OCI-LY7 (cell line): ENCODE results near the gene TWF1. TPM values are rescaled to one million over a fixed set of nuclear protein-coding genes. Genes with fewer than 3 reads are reported as not detected.

Source experiments
- BruUV-seq: library from RNA; stranded (reverse); fragments of 400-500 nt; replicated peaks from 2 replicates; lab custom pipeline; 2021; lab: Mats Ljungman, UMichigan
- CTCF ChIA-PET: fragments of 300-600 bp; sonication (Branson Sonifier 250); formaldehyde crosslinking; loops from one replicate; lab custom pipeline; 2022; ENCODE audit warnings: antibody characterized with exemption; ENCODE audit not compliant: unreplicated experiment; lab: Charles Lee
- POLR2A ChIA-PET: fragments of 300-600 bp; sonication (Branson Sonifier 250); formaldehyde crosslinking; loops from one replicate; lab custom pipeline; 2022; ENCODE audit warnings: antibody characterized with exemption; lab: Charles Lee
- DNase-seq: peaks from one replicate; pipeline ENCODE4 v3.0.0-alpha.2; 2015; ENCODE audit warnings: low spot score
- H2AFZ ChIP-seq: fragments of 200-600 bp; sonication (generic), shearing (Covaris generic); 2 replicates; pipeline ENCODE4 v1.6.1; 2014; ENCODE audit warnings: mild to moderate bottlenecking, antibody characterized with exemption, low read length, moderate library complexity
- H3K27ac ChIP-seq: fragments of 200-600 bp; sonication (generic); 2 replicates; pipeline ENCODE4 v1.5.1; 2014; ENCODE audit warnings: mixed run types, low read depth, mild to moderate bottlenecking, moderate library complexity, low read length, inconsistent platforms; ENCODE audit not compliant: poor library complexity, severe bottlenecking
- H3K36me3 ChIP-seq: fragments of 200-600 bp; sonication (generic); 2 replicates; pipeline ENCODE4 v1.6.1; 2014; ENCODE audit warnings: mild to moderate bottlenecking, antibody characterized with exemption, low read length, moderate library complexity, mixed read lengths; ENCODE audit not compliant: insufficient read depth
- H3K4me1 ChIP-seq: fragments of 200-600 bp; sonication (generic); 2 replicates; pipeline ENCODE4 v1.5.1; 2014; ENCODE audit warnings: mild to moderate bottlenecking, low read length; ENCODE audit not compliant: insufficient read depth, poor library complexity, severe bottlenecking
- H3K4me2 ChIP-seq: fragments of 200-600 bp; sonication (generic); 2 replicates; pipeline ENCODE4 v1.6.1; 2014; ENCODE audit warnings: mild to moderate bottlenecking, low read length
- H3K4me3 ChIP-seq: fragments of 200-600 bp; sonication (generic); 2 replicates; pipeline ENCODE4 v1.5.1; 2014; ENCODE audit warnings: mild to moderate bottlenecking, low read depth, low read length; ENCODE audit not compliant: poor library complexity, severe bottlenecking
- H3K79me2 ChIP-seq: fragments of 200-600 bp; sonication (generic); 2 replicates; pipeline ENCODE4 v1.6.1; 2016; ENCODE audit warnings: low read depth, mild to moderate bottlenecking, low read length, moderate library complexity, mixed read lengths; ENCODE audit not compliant: insufficient read depth
- H3K9me2 ChIP-seq: fragments of 200-600 bp; sonication (generic); 2 replicates; pipeline ENCODE4 v1.6.1; 2016; ENCODE audit warnings: mild to moderate bottlenecking, low read length, mixed read lengths; ENCODE audit not compliant: insufficient read depth
- H3K9me3 ChIP-seq: fragments of 200-600 bp; sonication (generic); 2 replicates; pipeline ENCODE4 v1.6.1; 2014; ENCODE audit warnings: mild to moderate bottlenecking, mixed run types, low read length, mixed read lengths
- H4K20me1 ChIP-seq: fragments of 200-600 bp; sonication (generic); 2 replicates; pipeline ENCODE4 v1.6.1; 2014; ENCODE audit warnings: mild to moderate bottlenecking, antibody characterized with exemption, low read length, moderate library complexity, mixed read lengths; ENCODE audit not compliant: insufficient read depth
- EZH2phosphoT487 ChIP-seq: fragments of 200-600 bp; sonication (generic); IDR thresholded peaks from 2 replicates; pipeline ENCODE4 v1.6.1; 2018; ENCODE audit warnings: low read depth, borderline replicate concordance, mild to moderate bottlenecking, mixed run types, antibody characterized with exemption, low read length, moderate library complexity, mixed read lengths
- intact Hi-C: fragments of 100-400 bp; cut with micrococcal nuclease; formaldehyde crosslinking; loops from one replicate; pipeline ENCODE4 v1.10.0; 2022; ENCODE audit not compliant: unreplicated experiment
- total RNA-seq, 2 experiments: library from RNA; depleted of rRNA in 1 of 2; stranded (reverse); fragments of >200 nt in 1 of 2; shearing (Covaris generic) in 1 of 2; gene quantifications; 2 replicates each; pipeline ENCODE4 v1.2.3, GENCODE V29; 2014 to 2022
- TF ChIP-seq, protein P1 (sequence below): fragments of 200-600 bp; sonication (generic); conservative IDR thresholded peaks from 2 replicates; pipeline ENCODE4 v1.5.1; 2014; ENCODE audit warnings: mild to moderate bottlenecking, antibody characterized with exemption, low read length, moderate library complexity, mixed read lengths

TWF1 gene
- total RNA-seq, 2 experiments from 2014 or later: 26.1 to 29.4 TPM

DNA sequence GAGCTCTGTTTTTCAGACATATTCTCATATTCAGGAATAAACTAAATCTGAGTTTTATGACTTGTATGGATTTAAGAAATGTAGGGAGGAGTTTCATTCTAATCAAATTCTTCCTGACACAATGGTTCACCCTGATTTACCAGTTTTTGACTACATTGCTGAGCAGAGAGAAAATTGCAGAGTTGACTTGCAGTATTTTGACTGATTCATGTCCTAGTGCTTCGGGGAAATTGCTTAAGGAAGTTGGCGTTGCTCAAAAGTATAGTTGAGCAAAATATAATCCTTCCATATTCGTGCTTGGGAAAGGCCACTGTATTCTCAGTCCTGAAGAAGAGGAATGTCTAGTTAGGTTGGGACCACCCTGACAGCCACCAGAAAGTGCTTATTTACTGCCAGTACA lies 1.3 kb upstream of the TWF1 start:
- CTCF ChIA-PET: no interaction called here
- Histone ChIP-seq H3K4me2 (peak overlapping the region; percentile 95), H3K27ac (peak overlapping the region; percentile 90), H3K36me3 (peaks cover 18% of the 10 kb centered on the region), H3K4me3 (peak overlapping the region; percentile 92), H3K9me3 (no peaks in the 10 kb centered on the region), H3K9me2 (no peaks in the 10 kb centered on the region), H2AFZ (peak overlapping the region; percentile 92; the same call in 1 of the 2 replicates), H4K20me1 (peaks cover 20% of the 10 kb centered on the region; the same call in 1 of the 2 replicates), H3K79me2 (peaks cover 45% of the 10 kb centered on the region), H3K4me1 (peaks cover 36% of the 10 kb centered on the region)
- POLR2A ChIA-PET: interaction anchor here (0.6 to 4.5 kb wide), 13 partner anchors 9 to 1034 kb away, joined by 3 to 42 read pairs (median 4); partner anchors contain the start of genes IRAK4, PUS7L and TMEM117
- no peak for DNase-seq
- no TSS peak for BruUV-seq
- intact Hi-C loops: no loop called here
- TF ChIP-seq, protein P1, sequence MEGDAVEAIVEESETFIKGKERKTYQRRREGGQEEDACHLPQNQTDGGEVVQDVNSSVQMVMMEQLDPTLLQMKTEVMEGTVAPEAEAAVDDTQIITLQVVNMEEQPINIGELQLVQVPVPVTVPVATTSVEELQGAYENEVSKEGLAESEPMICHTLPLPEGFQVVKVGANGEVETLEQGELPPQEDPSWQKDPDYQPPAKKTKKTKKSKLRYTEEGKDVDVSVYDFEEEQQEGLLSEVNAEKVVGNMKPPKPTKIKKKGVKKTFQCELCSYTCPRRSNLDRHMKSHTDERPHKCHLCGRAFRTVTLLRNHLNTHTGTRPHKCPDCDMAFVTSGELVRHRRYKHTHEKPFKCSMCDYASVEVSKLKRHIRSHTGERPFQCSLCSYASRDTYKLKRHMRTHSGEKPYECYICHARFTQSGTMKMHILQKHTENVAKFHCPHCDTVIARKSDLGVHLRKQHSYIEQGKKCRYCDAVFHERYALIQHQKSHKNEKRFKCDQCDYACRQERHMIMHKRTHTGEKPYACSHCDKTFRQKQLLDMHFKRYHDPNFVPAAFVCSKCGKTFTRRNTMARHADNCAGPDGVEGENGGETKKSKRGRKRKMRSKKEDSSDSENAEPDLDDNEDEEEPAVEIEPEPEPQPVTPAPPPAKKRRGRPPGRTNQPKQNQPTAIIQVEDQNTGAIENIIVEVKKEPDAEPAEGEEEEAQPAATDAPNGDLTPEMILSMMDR: no peak
- no peak for TF ChIP-seq EZH2phosphoT487

DNA sequence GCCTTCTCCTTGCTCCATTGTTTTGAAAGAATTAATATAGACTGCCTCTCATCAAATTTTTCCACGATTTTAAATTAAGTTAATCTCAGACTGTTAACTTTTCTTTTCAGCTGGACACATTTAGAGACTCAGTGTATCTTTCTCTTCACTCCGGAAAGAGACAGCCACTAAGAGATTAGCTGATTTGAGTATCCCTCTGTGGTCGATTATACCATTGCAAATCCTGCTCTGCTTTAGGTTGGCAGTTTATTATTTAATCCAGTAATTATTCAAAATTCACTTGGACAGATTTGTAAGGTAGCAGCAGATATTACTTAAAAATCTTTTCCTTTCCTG lies 588 bp upstream of the TWF1 start:
- TF ChIP-seq EZH2phosphoT487: no peak
- TF ChIP-seq, protein P1: no peak
- peak overlapping the region; percentile 90 for H3K27ac ChIP-seq
- H3K9me2 ChIP-seq: no peaks in the 10 kb centered on the region
- peaks cover 20% of the 10 kb centered on the region; the same call in 1 of the 2 replicates for H4K20me1 ChIP-seq
- TSS peak; percentile 94 for BruUV-seq
- H3K4me2 ChIP-seq: peak overlapping the region; percentile 95
- H3K4me3 ChIP-seq: peak overlapping the region; percentile 92
- intact Hi-C loops: loop anchor here (1.0 kb wide), 1 partner anchor 30 kb away; the partner anchor contains the start of gene TMEM117
- peaks cover 25% of the 10 kb centered on the region for H3K36me3 ChIP-seq
- peaks cover 50% of the 10 kb centered on the region for H3K79me2 ChIP-seq
- CTCF ChIA-PET: no interaction called here
- POLR2A ChIA-PET: interaction anchor here (0.5 to 4.5 kb wide), 13 partner anchors 9 to 1627 kb away, joined by 3 to 42 read pairs (median 4); partner anchors contain the start of genes IRAK4, PUS7L and TMEM117
- peak; percentile 29 for DNase-seq
- H2AFZ ChIP-seq: peak overlapping the region; percentile 92
- H3K9me3 ChIP-seq: no peaks in the 10 kb centered on the region
- peaks cover 36% of the 10 kb centered on the region for H3K4me1 ChIP-seq
